ENCODE data around the gene HYDIN.

HYDIN gene

DNA sequence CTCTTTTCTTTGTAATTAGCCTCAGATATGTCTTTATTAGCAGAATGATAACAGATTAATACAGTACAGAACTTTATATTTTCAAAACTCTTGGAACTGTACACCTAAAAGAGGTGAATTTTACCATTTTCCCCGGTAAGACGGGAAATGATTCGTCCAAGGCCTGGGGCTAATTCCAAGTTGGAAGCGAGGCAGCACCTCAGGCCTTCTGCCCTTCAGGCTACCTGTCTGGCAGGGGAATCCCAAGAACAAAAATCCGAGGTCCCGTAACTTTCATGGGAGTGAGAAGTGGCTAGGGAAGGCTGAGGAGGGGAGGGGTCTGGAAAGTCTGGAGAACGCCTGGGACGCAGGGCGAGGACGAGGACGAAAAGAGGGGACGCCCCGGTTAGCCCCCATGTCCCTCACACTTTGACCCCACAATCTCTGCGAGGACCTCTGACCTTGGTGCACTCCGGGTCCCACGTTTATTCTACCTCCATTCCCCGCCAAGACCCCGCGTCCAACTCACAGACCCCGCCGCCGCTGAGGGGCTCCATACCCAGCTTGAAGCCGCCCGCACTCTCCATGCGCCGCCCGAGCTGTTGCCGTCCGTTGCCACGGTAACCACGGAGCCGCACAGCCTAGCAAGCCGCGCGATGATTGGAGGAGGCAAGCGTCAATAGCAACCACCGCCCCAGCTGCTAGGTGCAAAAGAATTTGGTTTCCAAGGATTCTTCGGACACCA, at the start of gene HYDIN:
Gene HYDIN, minus strand, starts transcription at position 601 of the 724 bp plus-strand sequence. CDS start 43,827 bp downstream, outside the sequence.
- DNase-seq (ENCODE audit: low read depth, low spot score), result no peak

DNA sequence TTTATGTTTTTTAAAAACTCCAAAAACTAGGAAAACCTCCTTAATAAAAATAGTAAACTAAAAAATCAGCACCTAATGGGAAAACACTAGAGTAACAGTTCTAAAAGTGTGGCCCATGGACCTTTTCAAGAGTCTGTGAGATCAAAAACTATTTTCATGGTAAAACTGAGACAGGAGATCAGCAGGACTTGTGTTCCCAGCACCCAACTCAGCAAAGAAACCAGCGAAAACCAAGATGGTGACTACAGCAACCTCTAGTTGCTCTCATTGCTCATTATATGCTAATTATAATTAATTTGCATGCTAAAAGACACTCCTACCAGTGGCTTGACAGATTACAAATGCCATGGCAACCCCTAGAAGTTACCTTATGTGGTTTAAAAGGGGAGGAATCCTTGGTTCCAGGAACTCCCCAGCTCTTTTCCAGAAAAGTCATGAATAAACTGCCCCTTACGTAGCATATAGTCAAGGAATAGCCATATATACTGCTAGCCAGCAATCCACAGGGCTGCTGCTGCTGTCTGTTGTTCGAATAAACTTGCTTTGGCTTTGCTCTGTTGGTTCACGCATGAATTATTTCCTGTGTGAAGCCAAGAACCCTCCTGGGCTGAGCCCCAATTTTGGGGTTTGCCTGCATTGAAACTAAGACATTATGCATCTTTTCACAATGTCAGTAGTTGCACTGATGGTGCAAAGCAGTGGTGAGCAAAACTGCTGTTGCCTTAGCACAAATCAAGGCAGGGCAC, 46.2 kb upstream of the HYDIN start:
- DNase-seq (ENCODE audit: low read depth, low spot score), result no peak

DNA sequence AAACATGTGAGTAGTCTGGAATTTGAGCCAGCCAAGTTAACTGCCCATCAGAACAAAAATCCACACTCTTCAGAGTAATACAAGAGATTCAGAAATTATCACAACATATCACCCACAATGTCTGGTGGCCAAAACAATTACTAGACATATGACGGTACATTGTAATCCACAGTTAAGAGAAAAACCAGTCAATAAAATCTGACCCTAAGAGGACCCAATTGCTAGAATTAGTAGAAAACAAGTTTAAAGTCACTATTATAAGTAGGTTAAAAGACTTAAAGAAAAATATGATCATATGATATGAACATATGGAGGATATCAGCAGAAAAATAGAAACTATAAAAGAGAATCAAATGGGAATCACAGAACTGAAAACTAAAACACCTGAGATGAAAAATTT, 42.9 kb upstream of the HYDIN start:
- no peak for DNase-seq (ENCODE audit: low read depth, low spot score)

DNA sequence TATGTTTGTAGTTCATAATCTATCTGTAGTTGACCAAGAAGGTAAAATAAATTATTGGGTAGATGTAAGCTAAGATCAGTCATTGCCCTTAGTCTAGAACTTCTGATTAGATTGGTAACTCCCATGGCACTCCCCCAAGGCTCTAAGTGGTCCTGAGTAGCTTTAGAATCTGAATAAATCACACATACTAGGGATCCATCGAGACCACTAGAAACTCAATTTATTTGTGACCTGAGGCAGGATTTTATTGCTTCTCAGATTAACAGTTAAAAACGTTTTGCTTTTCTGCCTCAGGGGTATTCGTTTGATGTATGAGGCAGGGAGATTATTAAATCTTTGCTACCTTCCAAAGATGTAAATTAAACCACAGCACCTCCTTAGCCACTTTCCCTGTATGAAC, 33.8 kb upstream of the HYDIN start:
- DNase-seq (ENCODE audit: low read depth, low spot score), result no peak

DNA sequence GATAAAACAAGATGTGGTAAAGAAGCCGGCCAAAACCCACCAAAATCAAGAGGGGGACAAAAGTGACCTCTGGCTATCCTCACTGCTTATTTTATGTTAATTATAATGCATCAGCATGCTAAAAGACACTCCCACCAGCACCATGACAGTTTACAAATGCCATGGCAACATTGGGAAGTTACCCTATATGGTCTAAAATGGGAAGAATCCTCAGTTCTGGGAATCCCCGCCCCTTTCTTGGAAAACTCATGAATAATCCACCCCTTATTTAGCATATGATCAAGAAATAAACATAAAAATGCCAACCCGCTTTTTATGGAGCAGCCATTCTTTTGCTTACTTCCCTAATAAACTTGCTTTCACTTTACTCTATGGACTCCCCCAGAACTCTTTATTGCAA, 33.1 kb upstream of the HYDIN start:
- DNase-seq (ENCODE audit: low read depth, low spot score), result no peak

DNA sequence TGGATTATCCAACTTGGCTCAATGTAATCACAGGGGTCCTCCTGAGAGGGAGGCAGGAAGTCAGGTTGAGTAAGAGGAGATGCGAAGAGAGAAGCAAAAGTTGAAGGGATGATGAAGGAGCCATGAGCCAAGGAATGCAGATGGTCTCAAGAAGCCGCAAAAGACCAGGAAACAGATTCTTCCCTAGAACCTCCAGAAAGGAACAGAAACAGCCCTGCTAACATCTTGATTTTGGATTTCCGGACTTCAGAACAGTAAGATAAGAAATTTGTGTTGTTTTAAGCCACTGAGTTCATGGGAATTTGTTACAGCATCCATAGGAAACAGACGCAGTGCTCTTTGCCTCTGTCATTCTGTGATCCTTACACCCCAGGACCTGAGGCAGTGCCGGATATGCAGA, 31.9 kb upstream of the HYDIN start:
- no peak for DNase-seq (ENCODE audit: low read depth, low spot score)

DNA sequence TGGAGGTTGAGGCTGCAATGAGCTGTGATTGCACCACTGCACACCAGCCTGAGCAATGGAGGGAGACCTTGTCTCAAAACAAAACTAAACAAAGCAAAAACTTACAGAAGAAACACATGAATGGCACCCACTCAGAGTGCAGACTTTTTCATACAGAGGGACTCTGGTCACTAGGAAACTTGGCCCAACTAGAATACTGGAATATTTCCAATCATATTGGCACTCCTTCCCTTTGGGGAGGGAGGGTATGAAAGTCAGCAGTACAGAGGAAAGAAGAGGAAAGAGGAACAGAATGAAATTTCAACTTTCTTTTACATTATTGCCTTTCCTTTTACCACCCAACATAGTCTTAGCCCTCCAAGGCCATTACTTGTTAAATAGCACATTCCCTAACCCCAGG, 30.5 kb upstream of the HYDIN start:
- no peak for DNase-seq (ENCODE audit: low read depth, low spot score)

DNA sequence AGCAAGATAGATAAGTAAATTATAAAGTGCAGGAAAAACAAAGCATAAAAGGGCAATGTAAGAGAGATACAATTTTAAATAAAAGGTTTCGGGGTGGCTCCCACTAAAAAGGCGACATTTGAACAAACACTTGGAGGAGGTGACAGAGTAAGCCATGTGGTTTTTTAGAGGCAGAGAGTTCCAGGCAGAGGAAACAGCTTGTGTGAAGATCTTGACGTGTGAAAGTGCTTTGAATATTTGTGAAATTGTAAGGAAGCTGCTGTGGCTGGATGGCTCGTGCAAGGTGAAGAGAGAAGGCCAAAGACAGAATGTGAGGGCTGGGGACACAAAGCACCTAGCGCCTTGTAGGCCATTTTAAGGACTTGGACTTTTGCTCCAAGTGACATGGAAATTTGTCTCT, 28.6 kb upstream of the HYDIN start:
- DNase-seq (ENCODE audit: low read depth, low spot score), result no peak

DNA sequence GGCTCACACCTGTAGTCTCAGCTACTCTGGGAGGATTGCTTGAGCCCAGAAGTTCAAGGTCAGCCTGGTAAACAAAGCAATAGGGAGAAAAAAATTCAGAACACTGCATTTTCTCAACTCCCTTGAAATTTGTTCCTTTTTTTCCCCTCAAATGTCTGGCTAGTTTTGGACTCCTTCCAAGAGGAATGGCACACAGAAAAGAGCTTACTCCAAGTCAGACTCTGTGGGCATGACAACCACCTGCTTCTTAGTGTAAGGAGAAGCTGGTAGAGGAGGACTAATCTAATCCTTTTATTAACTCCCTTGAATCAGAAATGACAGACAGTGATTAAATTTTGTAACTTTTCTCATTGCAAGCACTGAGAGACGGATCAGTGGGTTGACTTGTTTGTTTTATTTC, 27.9 kb upstream of the HYDIN start:
- no peak for DNase-seq (ENCODE audit: low read depth, low spot score)

DNA sequence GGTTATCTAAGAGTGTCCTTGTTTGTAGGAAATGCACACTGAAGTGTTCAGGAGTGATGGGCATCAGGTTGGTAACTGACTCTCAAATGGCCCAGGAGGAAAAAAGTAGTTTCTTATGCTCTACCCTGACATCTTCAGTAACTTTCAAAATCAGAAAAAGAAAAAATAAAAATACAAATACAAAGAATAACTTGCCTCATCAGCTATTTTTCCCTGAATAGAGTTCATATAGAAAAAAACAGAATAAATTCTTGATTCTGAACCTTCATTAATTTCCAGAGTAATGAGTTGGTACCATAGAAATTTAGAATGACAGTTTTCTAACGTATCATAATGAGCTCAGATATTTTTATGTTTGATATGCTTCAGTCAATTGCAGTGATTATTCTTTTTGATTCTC, 27.2 kb upstream of the HYDIN start:
- DNase-seq (ENCODE audit: low read depth, low spot score), result no peak

DNA sequence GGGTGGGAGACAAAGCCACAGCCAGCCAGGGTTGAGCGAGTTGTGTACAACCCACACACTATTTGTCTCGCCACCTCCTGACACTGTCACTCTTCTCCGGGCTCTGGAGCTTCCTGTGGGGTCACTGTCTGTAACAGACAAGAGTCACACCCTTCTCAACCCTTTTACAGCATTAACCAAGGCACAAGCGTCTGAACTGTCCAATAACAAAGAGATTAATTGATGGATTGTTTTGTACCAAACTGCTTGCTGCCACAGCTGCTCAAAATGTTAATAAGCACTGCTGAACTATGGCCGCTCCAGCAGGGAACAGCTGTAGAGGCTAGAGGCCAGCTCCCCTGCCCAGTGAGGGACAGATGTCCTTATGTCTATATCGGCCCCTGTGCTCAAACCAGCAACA, 25.2 kb upstream of the HYDIN start:
- no peak for DNase-seq (ENCODE audit: low read depth, low spot score)

DNA sequence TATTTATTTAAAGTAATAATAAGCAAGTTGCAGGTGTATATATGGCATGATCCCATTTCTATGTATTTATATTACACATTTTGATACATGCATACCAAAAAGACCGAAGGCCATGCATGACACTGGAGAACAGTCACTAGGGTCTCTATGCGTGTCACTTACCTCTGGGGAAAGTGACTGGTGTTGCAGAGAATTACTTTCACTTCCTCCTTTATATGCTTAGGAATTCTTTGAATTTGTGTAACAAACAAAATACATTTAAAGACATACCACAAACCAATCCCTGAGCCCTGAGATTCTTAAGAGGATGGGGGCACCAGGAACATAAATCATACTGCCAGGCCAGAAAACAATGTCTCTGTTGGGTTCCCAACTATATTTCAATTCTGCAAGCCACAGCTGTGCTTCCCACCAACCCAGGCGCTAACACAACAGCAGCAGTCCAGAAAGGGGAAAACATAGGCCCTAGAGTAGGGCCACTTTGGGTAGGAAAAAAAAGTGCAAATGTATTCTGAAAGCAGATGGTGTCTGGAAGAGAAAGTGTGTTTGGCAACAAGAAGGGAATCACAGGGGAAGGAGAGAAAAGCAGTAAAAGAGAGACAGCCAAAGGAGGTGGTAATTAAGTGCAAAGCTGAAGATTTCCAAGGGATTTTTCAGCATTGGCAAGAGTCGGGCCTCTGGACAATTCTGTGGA, 24.5 kb upstream of the HYDIN start:
- no peak for DNase-seq (ENCODE audit: low read depth, low spot score)

DNA sequence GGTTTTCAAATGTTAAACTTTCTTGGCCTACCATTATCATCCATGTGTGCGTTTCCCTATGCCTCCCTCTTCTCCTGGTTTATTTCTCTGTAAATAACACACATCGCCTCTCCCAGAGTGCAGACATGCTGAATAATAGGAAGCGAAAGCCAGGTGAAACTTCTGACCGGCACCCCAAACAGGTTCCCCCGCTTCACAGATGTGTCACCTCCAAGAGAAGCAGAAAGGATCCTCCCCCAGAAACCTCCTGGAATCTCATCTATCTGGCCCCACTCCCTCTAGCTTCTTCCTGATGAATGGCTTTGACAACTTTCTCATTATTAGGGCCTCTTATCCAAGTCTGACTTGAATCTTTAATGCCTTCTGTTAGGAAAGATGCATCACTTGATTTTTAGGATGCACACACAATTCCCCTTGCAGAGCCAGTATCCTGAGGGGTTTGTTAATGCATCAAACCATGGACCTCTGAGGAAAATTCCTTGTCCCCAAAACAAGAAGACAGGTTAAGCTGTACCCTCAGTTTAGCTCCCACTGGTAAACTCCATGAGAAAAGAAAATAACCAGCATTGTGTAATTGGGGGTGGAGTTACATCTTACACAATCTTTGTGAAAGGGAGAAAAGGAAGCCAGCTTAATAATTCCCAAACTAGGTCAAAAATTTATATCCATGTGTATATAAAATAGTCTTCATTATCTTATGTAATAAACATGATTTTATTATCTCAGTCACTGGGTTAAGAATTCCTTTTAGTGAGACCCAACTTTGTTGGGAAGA, 20.1 kb upstream of the HYDIN start:
- DNase-seq (ENCODE audit: low read depth, low spot score), result no peak

DNA sequence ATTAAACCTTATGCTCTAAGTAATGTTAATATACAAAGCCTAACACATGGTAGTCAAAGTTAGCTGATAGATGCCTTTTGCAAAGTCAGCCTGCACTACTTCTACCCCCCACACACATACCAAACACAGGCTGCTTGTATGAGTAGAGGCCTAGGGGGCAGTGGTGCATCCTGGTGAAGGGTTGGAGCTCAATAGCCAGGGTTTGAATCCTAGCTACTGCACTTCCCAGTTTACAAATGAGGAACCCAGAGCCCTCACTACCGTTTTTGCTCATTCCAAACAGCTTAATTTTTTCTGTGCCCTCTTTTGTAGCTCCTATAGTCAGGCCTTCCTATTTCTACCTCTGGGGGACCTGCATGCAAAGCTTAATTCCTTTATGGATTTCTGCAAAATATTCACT, 18.9 kb upstream of the HYDIN start:
- DNase-seq (ENCODE audit: low read depth, low spot score), result no peak

DNA sequence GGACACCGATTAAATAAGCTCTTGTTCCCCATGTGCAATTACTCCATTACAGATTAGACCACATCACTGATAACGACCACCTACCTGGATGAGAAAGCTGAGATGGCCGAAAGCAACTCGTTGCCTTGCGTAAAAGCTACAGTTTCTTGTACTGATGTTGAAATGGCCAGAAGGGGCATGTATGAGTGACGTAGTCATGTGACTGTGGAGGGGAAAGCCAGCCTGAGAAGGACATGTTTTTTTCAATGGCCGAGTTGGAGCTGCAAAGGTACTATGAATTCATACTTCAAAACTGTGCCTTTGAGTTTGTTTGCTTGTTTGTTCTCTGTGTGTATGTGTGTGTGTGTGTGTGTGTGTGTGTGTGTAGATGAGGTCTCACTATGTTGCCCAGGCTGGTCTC, 17.0 kb upstream of the HYDIN start:
- no peak for DNase-seq (ENCODE audit: low read depth, low spot score)

DNA sequence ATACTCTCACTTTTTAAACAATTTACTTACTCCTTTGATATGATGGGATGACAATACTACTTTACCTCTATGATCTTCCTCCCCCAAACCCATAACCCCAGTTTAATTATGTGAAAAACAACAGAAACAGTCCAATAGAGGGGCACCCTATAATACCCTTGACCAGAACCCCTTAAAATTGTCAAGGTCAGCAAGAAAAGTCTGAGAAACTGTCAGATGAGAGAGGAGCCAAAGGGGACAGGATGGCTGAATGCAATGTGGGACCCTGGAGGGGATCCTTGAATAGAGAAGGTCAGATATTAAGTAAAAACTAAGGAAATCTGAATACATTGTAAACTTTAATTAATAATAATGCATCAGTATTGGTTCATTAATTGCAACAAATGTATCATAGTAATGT, 15.8 kb upstream of the HYDIN start:
- DNase-seq (ENCODE audit: low read depth, low spot score), result no peak

DNA sequence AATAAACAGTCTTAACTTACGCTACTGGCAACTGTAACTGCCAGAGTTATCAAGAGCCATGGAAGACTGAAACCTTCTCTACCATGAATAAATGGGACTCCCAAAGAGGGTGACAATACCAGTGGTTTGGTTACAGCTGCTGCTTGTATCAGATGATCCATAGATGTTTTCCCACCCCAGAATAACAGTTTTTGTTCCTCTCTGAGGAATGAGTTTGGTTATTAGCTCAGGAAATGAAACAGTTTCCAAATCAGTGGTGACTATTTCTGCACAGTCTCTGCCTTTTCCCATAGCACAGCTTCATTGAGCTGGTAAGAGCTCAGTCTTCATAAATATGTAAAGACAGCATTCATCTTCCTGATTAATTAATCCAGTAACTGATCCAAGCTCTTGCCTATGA, 14.0 kb upstream of the HYDIN start:
- no peak for DNase-seq (ENCODE audit: low read depth, low spot score)

DNA sequence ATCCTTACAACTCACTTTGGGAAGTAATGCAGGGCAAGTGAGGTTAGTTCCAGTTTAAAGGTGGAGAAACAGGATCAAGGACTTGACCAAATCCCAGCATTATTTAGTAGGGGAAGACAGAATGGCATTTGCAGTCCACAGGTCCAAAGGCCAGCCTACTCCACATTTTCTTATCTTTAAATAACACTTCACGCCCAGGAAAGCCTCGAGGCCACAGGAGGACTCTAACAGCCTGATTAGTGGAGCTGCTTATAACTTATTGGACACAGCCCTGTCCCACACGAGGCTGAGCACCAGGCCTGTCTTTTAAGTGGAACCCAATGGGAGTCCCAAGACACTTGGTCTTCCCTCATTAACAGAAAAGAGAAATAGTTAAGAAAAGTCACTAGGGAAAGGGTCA, 12.1 kb upstream of the HYDIN start:
- DNase-seq (ENCODE audit: low read depth, low spot score), result no peak

DNA sequence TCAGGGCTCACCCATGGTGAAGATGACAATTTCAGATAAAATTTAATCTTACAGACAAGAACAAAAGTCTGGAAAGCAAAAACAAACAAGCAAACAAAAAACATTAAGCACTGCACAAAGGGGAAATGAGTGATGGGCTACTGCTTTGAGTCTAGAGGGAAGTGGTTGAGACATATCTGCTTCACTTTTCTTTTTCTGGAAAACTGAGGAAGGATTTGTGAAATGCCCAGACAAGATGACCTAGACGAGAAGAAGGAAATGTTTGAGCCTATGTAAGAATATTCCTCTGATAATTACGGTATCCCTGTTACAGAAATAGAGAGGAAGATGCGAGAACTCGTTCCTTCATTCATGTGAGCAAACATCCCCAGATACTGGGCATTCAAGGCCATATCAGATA, 11.5 kb upstream of the HYDIN start:
- DNase-seq (ENCODE audit: low read depth, low spot score), result no peak

DNA sequence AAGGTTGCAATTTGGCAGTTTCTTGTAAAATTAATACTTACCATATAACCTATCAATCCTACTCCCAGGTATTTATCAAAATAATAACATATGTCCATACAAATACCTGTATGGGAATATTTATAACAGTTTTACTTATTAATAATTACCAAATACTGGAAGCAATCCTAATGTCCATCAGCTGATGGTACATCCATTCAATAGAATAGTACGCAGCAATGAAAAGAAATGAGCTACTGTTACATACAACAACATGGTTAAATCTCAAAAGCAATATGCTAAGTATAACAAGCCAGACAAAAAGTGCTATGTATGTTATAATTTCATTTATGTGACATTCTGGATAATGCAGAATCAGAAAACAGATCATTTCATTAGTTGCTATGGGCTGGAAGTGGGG, 1.2 kb downstream of the HYDIN start:
- no peak for DNase-seq (ENCODE audit: low read depth, low spot score)

DNA sequence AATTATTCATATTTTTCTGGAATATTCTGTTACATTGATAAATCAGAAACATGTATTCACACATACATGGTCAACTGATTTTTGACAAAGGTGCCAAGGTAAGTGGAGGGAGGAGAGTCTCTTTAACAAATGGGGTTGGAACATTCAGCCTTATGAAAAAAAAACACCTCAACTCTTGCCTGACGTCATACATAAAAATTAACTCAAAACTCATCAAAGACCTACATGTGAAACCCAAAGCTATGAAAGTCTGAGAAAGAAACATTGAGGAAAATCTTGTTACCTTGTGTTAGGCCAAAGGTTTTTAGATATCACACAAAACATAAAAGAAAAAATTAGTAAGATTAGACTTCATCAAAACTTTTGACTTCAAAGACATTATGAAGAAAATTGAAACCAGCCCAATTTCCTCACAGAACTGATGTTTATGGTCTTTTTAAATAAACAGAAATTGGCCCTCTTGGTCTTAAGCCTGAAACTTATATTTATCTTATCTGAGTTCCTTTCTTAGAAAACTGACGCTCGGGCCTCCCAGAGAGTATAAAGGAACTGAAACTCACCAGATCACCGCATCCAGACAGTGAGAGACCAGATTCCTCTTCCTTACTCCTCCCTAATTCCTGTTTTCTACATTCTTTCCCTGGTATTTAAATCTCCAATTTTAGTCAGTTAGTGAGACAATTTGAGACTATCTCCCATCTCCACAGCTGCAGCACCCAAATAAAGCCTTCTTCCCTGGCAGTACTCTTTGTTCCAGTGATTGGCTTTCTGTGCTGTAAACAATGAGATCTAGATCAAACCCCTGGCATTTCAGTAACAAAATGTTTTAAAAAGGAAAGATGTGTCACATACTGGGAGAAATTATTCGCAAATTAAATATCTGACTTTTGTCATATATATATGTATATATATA, 4.0 kb downstream of the HYDIN start:
- no peak for DNase-seq (ENCODE audit: low read depth, low spot score)

Data from activated CD4-positive, CD25-positive, alpha-beta regulatory T cell treated with anti-CD3 and anti-CD28 coated beads, Interleukin-2, amount 50 U/mL, for 16 hours (primary cell).